ENCODE results near the gene EFCAB9. TPM values are rescaled to one million over a fixed set of nuclear protein-coding genes. Genes with fewer than 3 reads are reported as not detected.
"Not testable (repeated sequence)": the region's sequence is repeated elsewhere in the genome, so short reads cannot be mapped to it uniquely, and the experiment has no call there.

The EFCAB9 gene
- total RNA-seq, 2 experiments from 2014 or later, result not detected

- ChIA-PET CTCF (interaction anchor here (0.6 to 3.3 kb wide), 3 partner anchors 9 to 85 kb away, joined by 3 to 26 read pairs (median 4); partner anchors contain the start of gene STK10), POLR2A (interaction anchor here (0.9 to 1.3 kb wide), 3 partner anchors 25 to 85 kb away, joined by 3 read pairs; no protein-coding TSS in a partner anchor)
- H3K27ac Mint-ChIP-seq; DNase-seq; H3K36me3 Mint-ChIP-seq (ENCODE audit: low read depth); H3K4me1 Mint-ChIP-seq; H3K4me3 Mint-ChIP-seq; H3K9me3 Mint-ChIP-seq: not testable (repeated sequence)
- H3K27me3 Mint-ChIP-seq, result peaks cover 15% of the 10 kb centered on the region
Observed at GRCh38 chr5:172197775-172198174, 3.8 kb downstream of the EFCAB9 start.

GRCh38 chr5:172199446-172199845 lies 5.5 kb downstream of the EFCAB9 start:
- POLR2A ChIA-PET, result no interaction called here
- CTCF ChIA-PET, result interaction anchor here (0.6 to 3.3 kb wide), 5 partner anchors 11 to 162 kb away, joined by 3 to 26 read pairs (median 3); partner anchors contain the start of gene STK10
- H3K9me3 Mint-ChIP-seq, result no peaks in the 10 kb centered on the region
- no peak overlapping the region for H3K27ac Mint-ChIP-seq
- no peak for DNase-seq
- H3K36me3 Mint-ChIP-seq (ENCODE audit: low read depth), result no peaks in the 10 kb centered on the region
- no peaks in the 10 kb centered on the region for H3K4me1 Mint-ChIP-seq
- H3K4me3 Mint-ChIP-seq, result no peak overlapping the region
- H3K27me3 Mint-ChIP-seq, result peaks cover 15% of the 10 kb centered on the region

GRCh38 chr5:172200476-172200875 lies 6.5 kb downstream of the EFCAB9 start:
- Mint-ChIP-seq H3K27me3 (peaks cover 15% of the 10 kb centered on the region), H3K36me3 (ENCODE audit: low read depth) (no peaks in the 10 kb centered on the region), H3K4me3 (no peak overlapping the region), H3K27ac (no peak overlapping the region), H3K9me3 (no peaks in the 10 kb centered on the region), H3K4me1 (no peaks in the 10 kb centered on the region)
- ChIA-PET CTCF (interaction anchor here (1.0 kb wide), 1 partner anchor 45 kb away, joined by 3 read pairs; no protein-coding TSS in a partner anchor), POLR2A (no interaction called here)
- DNase-seq, result no peak

- H3K36me3 Mint-ChIP-seq (ENCODE audit: low read depth), result peaks cover 10% of the 10 kb centered on the region
- POLR2A ChIA-PET, H3K9me3 Mint-ChIP-seq, H3K27ac Mint-ChIP-seq, H3K27me3 Mint-ChIP-seq, H3K4me1 Mint-ChIP-seq, DNase-seq, H3K4me3 Mint-ChIP-seq: not testable (repeated sequence)
- CTCF ChIA-PET, result interaction anchor here (0.7 kb wide), 1 partner anchor 402 kb away, joined by 3 read pairs; no protein-coding TSS in a partner anchor
Observed at GRCh38 chr5:172205984-172206383, 12.0 kb downstream of the EFCAB9 start.

GRCh38 chr5:172207511-172207910 lies 13.5 kb downstream of the EFCAB9 start:
- H3K9me3 Mint-ChIP-seq, result no peaks in the 10 kb centered on the region
- no peak overlapping the region for H3K27ac Mint-ChIP-seq
- ChIA-PET POLR2A (no interaction called here), CTCF (interaction anchor here (0.7 kb wide), 1 partner anchor 43 kb away, joined by 3 read pairs; no protein-coding TSS in a partner anchor)
- peaks cover 18% of the 10 kb centered on the region for H3K36me3 Mint-ChIP-seq (ENCODE audit: low read depth)
- no peaks in the 10 kb centered on the region for H3K27me3 Mint-ChIP-seq
- DNase-seq, result no peak
- no peak overlapping the region for H3K4me3 Mint-ChIP-seq
- peaks cover 5% of the 10 kb centered on the region for H3K4me1 Mint-ChIP-seq

GRCh38 chr5:172209714-172210113 lies 15.7 kb downstream of the EFCAB9 start:
- H3K4me1 Mint-ChIP-seq, result peaks cover 6% of the 10 kb centered on the region
- ChIA-PET POLR2A (interaction anchor here (0.6 kb wide), 1 partner anchor 29 kb away, joined by 3 read pairs; no protein-coding TSS in a partner anchor), CTCF (interaction anchor here (1.0 to 1.4 kb wide), 2 partner anchors 21 to 297 kb away, joined by 3 read pairs; partner anchors contain the start of gene STK10)
- H3K36me3 Mint-ChIP-seq (ENCODE audit: low read depth), result peaks cover 21% of the 10 kb centered on the region
- H3K4me3 Mint-ChIP-seq, result no peak overlapping the region
- no peaks in the 10 kb centered on the region for H3K9me3 Mint-ChIP-seq
- no peaks in the 10 kb centered on the region for H3K27me3 Mint-ChIP-seq
- DNase-seq, result no peak
- no peak overlapping the region for H3K27ac Mint-ChIP-seq

- H3K9me3 Mint-ChIP-seq, result no peaks in the 10 kb centered on the region
- CTCF ChIA-PET, result interaction anchor here (1.3 to 1.6 kb wide), 2 partner anchors 23 to 71 kb away, joined by 4 read pairs; partner anchors contain the start of gene STK10
- H3K27ac Mint-ChIP-seq, result no peak overlapping the region
- POLR2A ChIA-PET, result no interaction called here
- H3K4me1 Mint-ChIP-seq, result peaks cover 6% of the 10 kb centered on the region
- DNase-seq, result no peak
- H3K36me3 Mint-ChIP-seq (ENCODE audit: low read depth), result peaks cover 30% of the 10 kb centered on the region
- H3K4me3 Mint-ChIP-seq, result no peak overlapping the region
- no peaks in the 10 kb centered on the region for H3K27me3 Mint-ChIP-seq
Observed at GRCh38 chr5:172211676-172212075, 17.7 kb downstream of the EFCAB9 start.

- H3K4me3 Mint-ChIP-seq, result no peak overlapping the region
- CTCF ChIA-PET, result interaction anchor here (0.6 to 1.6 kb wide), 2 partner anchors 30 to 69 kb away, joined by 3 to 4 read pairs; no protein-coding TSS in a partner anchor
Observed at GRCh38 chr5:172213126-172213525, 19.2 kb downstream of the EFCAB9 start.

GRCh38 chr5:172216345-172216744 lies 22.4 kb downstream of the EFCAB9 start:
- no peak overlapping the region for H3K4me3 Mint-ChIP-seq
- H3K27ac Mint-ChIP-seq, result no peak overlapping the region
- peaks cover 58% of the 10 kb centered on the region for H3K36me3 Mint-ChIP-seq (ENCODE audit: low read depth)
- peaks cover 7% of the 10 kb centered on the region for H3K9me3 Mint-ChIP-seq
- H3K27me3 Mint-ChIP-seq, result no peaks in the 10 kb centered on the region
- peaks cover 3% of the 10 kb centered on the region for H3K4me1 Mint-ChIP-seq
- no peak for DNase-seq
- ChIA-PET POLR2A (no interaction called here), CTCF (no interaction called here)

More at GRCh38 chr5:172213126-172213525, 19.2 kb downstream of the EFCAB9 start:
- Mint-ChIP-seq H3K27ac (no peak overlapping the region), H3K27me3 (no peaks in the 10 kb centered on the region), H3K4me1 (peaks cover 3% of the 10 kb centered on the region), H3K9me3 (no peaks in the 10 kb centered on the region), H3K36me3 (ENCODE audit: low read depth) (peaks cover 36% of the 10 kb centered on the region)
- no peak for DNase-seq
- POLR2A ChIA-PET, result no interaction called here

- DNase-seq, result no peak
- Mint-ChIP-seq H3K27me3 (peaks cover 2% of the 10 kb centered on the region), H3K27ac (no peak overlapping the region), H3K4me1 (peaks cover 23% of the 10 kb centered on the region), H3K4me3 (no peak overlapping the region), H3K36me3 (ENCODE audit: low read depth) (peaks cover 71% of the 10 kb centered on the region), H3K9me3 (peaks cover 7% of the 10 kb centered on the region)
- CTCF ChIA-PET, result no interaction called here
- POLR2A ChIA-PET, result no interaction called here
Observed at GRCh38 chr5:172219296-172219695, 25.3 kb downstream of the EFCAB9 start.

- H3K27me3 Mint-ChIP-seq, result peaks cover 2% of the 10 kb centered on the region
- DNase-seq, result peak; percentile 37
- H3K27ac Mint-ChIP-seq, result peak overlapping the region; percentile 79
- ChIA-PET CTCF (interaction anchor here (1.0 to 1.5 kb wide), 6 partner anchors 12 to 69 kb away, joined by 3 to 7 read pairs (median 3); partner anchors contain the start of genes STK10 and UBTD2), POLR2A (interaction anchor here (0.7 to 1.5 kb wide), 6 partner anchors 10 to 59 kb away, joined by 3 to 4 read pairs (median 3); partner anchors contain the start of gene UBTD2)
- peak overlapping the region; percentile 15 for H3K4me3 Mint-ChIP-seq
- H3K9me3 Mint-ChIP-seq, result peaks cover 7% of the 10 kb centered on the region
- H3K36me3 Mint-ChIP-seq (ENCODE audit: low read depth), result peaks cover 68% of the 10 kb centered on the region
- H3K4me1 Mint-ChIP-seq, result peaks cover 38% of the 10 kb centered on the region
Observed at GRCh38 chr5:172223901-172224873, 30.2 kb downstream of the EFCAB9 start.

GRCh38 chr5:172224996-172225395 lies 31.0 kb downstream of the EFCAB9 start:
- Mint-ChIP-seq H3K36me3 (ENCODE audit: low read depth) (peaks cover 63% of the 10 kb centered on the region), H3K4me3 (no peak overlapping the region), H3K4me1 (peaks cover 42% of the 10 kb centered on the region), H3K27me3 (peaks cover 2% of the 10 kb centered on the region), H3K27ac (no peak overlapping the region), H3K9me3 (no peaks in the 10 kb centered on the region)
- ChIA-PET CTCF (interaction anchor here (0.6 to 1.5 kb wide), 3 partner anchors 38 to 171 kb away, joined by 3 to 5 read pairs (median 3); no protein-coding TSS in a partner anchor), POLR2A (interaction anchor here (0.7 to 1.5 kb wide), 3 partner anchors 9 to 52 kb away, joined by 3 read pairs; no protein-coding TSS in a partner anchor)
- DNase-seq, result no peak

- peaks cover 23% of the 10 kb centered on the region for H3K4me1 Mint-ChIP-seq
- POLR2A ChIA-PET, result interaction anchor here (0.6 to 1.2 kb wide), 2 partner anchors 55 to 223 kb away, joined by 3 to 5 read pairs; no protein-coding TSS in a partner anchor
Observed at GRCh38 chr5:172229904-172230303, 35.9 kb downstream of the EFCAB9 start.

More at GRCh38 chr5:172229904-172230303, 35.9 kb downstream of the EFCAB9 start:
- Mint-ChIP-seq H3K27me3 (no peaks in the 10 kb centered on the region), H3K27ac (no peak overlapping the region), H3K4me3 (no peak overlapping the region), H3K9me3 (no peaks in the 10 kb centered on the region), H3K36me3 (ENCODE audit: low read depth) (peaks cover 60% of the 10 kb centered on the region)
- CTCF ChIA-PET, result interaction anchor here (0.7 to 1.7 kb wide), 2 partner anchors 41 to 53 kb away, joined by 3 read pairs; partner anchors contain the start of gene STK10
- no peak for DNase-seq

Measured in activated CD4-positive, alpha-beta memory T cell treated with anti-CD3 and anti-CD28 coated beads, Interleukin-2, amount 10 ng/mL, durations not matched to agents 7 days and 5 days (primary cell).